Keratinocyte (primary cell): ENCODE results near the gene FAM170B.

Source experiments
- CTCF ChIP-seq, 3 experiments: IDR thresholded peaks in 1 of 3; conservative IDR thresholded peaks in 1 of 3; optimal IDR thresholded peaks in 1 of 3; 2 replicates in 2 of 3; 3 replicates in 1 of 3; pipeline versions ENCODE3 to v1.5.1; 2011; ENCODE audit warnings: low read length in 3 of 3, mild to moderate bottlenecking in 3 of 3, moderate library complexity in 2 of 3, control low read depth in 1 of 3, inconsistent platforms in 1 of 3; ENCODE audit not compliant: insufficient read depth in 2 of 3; ENCODE audit errors: extremely low read depth in 1 of 3
- EZH2 ChIP-seq: IDR thresholded peaks from one replicate; pipeline ENCODE4 v1.6.1; 2012; ENCODE audit warnings: inconsistent platforms, mild to moderate bottlenecking, low read length, moderate library complexity

GRCh38 chr10:49119746-49120145 is 14.1 kb downstream of the FAM170B start:
- TF ChIP-seq EZH2 (no peak), CTCF (optimal IDR thresholded peaks at IDR 0.05 in 1 of 3, IDR thresholded peaks at IDR 0.05 in 1 of 3, conservative IDR thresholded peaks at IDR 0.05 in 1 of 3; ENCODE audit: extremely low read depth in 1 of 3, insufficient read depth in 2 of 3, low read length in 3 of 3) (no peak)
